ENCODE measurements around the gene ATP11C. TPM values are rescaled to one million over a fixed set of nuclear protein-coding genes. Genes with fewer than 3 reads are reported as not detected.

Gene ATP11C
- total and polyA plus RNA-seq, 10 of the 15 experiments (the other 5 are each of a cell fraction or from before 2014, with no cell fraction given), result 16.2 to 44.0 (median 24.8) TPM

- no peaks in the 10 kb centered on the region for H4K20me1 ChIP-seq (ENCODE audit: control insufficient read depth, insufficient read depth)
- H3K4me1 ChIP-seq (ENCODE audit: control insufficient read depth, insufficient read depth, low read length), result no peaks in the 10 kb centered on the region
- H2AFZ ChIP-seq (ENCODE audit: control insufficient read depth, low read depth, low read length), result no peak overlapping the region
- no TSS peak for BruUV-seq (replicated peaks)
- H3K79me2 ChIP-seq (ENCODE audit: control insufficient read depth, insufficient read depth, low read length), result no peaks in the 10 kb centered on the region
- ChIA-PET CTCF (interaction anchor here (1.1 kb wide), 1 partner anchor 24 kb away, joined by 3 read pairs; no protein-coding TSS in a partner anchor), SMC1A (ENCODE audit: uncharacterized antibody, unreplicated experiment) (interaction anchor here (1.0 kb wide), 1 partner anchor 8 kb away, joined by 4 read pairs; no protein-coding TSS in a partner anchor), POLR2A (no interaction called here), RAD21 (ENCODE audit: unreplicated experiment) (no interaction called here)
- ATAC-seq (no peak), DNase-seq (ENCODE audit: low read depth, low spot score) (no peak), FAIRE-seq (no peak)
- no peaks in the 10 kb centered on the region for H3K9me3 ChIP-seq (replicated peaks; ENCODE audit: control insufficient read depth, insufficient read depth, low read length)
- TF ChIP-seq JUNB (IDR thresholded peaks at IDR 0.05), result no peak
- no peak for TF ChIP-seq BRCA1 (IDR thresholded peaks at IDR 0.05; ENCODE audit: low read depth, low read length)
- no peak for TF ChIP-seq CEBPZ (IDR thresholded peaks at IDR 0.05; ENCODE audit: low read depth, low read length)
- no peak for TF ChIP-seq SRF (IDR thresholded peaks at IDR 0.05; ENCODE audit: low read depth in 2 of 2, low read length in 2 of 2)
- no peak for TF ChIP-seq POLR2AphosphoS5 (IDR thresholded peaks at IDR 0.05; ENCODE audit: low read length)
- TF ChIP-seq E2F4 (IDR thresholded peaks at IDR 0.05; ENCODE audit: low read depth, low read length), result no peak
- no peak for TF ChIP-seq TCF12 (IDR thresholded peaks at IDR 0.05; ENCODE audit: low read depth, low read length)
- no peak for TF ChIP-seq NFXL1 (IDR thresholded peaks at IDR 0.05; ENCODE audit: borderline replicate concordance)
- TF ChIP-seq MEF2B (IDR thresholded peaks at IDR 0.05; ENCODE audit: partially characterized antibody, poor library complexity, severe bottlenecking), result no peak
- no peak for TF ChIP-seq SMAD1 (IDR thresholded peaks at IDR 0.05; ENCODE audit: low read depth, partially characterized antibody)
- no peak for TF ChIP-seq POLR2A (IDR thresholded peaks at IDR 0.05; ENCODE audit: low read depth, low read length)
- WGBS (ENCODE audit: insufficient coverage, insufficient replicate concordance, low lambda C conversion rate, missing lambda C conversion rate), result 42% methylated on average over 1 of the region's 1 CpG
- no peak overlapping the region for H3K4me3 ChIP-seq
- H3K27me3 ChIP-seq (replicated peaks in 1 of 2; ENCODE audit: control insufficient read depth in 2 of 2, insufficient read depth in 2 of 2, low read length in 1 of 2), result no peaks in the 10 kb centered on the region
- in situ Hi-C loops (cut with MboI) (no loop called here), intact Hi-C loops (cut with micrococcal nuclease; ENCODE audit: unreplicated experiment) (no loop called here)
- no peak overlapping the region for H3K4me2 ChIP-seq (ENCODE audit: control insufficient read depth, insufficient read depth)
- H3K9ac ChIP-seq (ENCODE audit: control insufficient read depth, insufficient read depth, low read length), result no peak overlapping the region
- H3K36me3 ChIP-seq (ENCODE audit: control insufficient read depth in 2 of 2, insufficient read depth in 2 of 2, low read length in 1 of 2), result no peaks in the 10 kb centered on the region
- no peak overlapping the region for H3K27ac ChIP-seq (ENCODE audit: control insufficient read depth, insufficient read depth)
These were observed 197.9 kb downstream of the ATP11C start for GRCh38 chrX:139734996-139735395.
